Measurements from ENCODE around the gene CEP95.

The CEP95 gene

DNA sequence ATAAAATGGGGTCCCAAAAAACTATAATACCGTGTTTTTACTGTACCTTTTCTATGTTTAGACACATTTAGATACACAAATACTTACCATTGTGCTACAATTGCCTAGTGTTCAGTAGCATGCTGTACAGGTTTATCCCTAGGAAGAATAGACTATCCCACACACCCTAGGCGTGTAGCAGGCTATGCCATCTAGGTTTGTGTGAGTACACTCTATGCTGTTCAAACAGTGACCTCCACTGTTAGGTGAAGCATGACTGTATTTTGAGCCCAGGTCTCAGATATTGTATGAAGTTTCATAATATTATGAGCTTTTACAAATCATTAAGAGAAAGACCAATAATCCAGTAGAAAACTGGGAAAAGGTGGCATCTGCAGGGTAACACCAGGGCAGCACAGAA, 34.2 kb upstream of the CEP95 start:
- TF ChIP-seq POLR2AphosphoS5 (IDR thresholded peaks at IDR 0.05; ENCODE audit: low read depth, low read length), result no peak
- no peak for TF ChIP-seq SIN3A (IDR thresholded peaks at IDR 0.05; ENCODE audit: borderline replicate concordance, insufficient read depth, low read length)
- no peak for TF ChIP-seq FOXP2 (optimal IDR thresholded peaks at IDR 0.05; ENCODE audit: borderline replicate concordance, extremely low read depth, extremely low read length, insufficient read depth)
- no peak for TF ChIP-seq TAF1 (IDR thresholded peaks at IDR 0.05; ENCODE audit: borderline replicate concordance, insufficient read depth, low read length)
- TF ChIP-seq REST (IDR thresholded peaks at IDR 0.05; ENCODE audit: insufficient read depth in 1 of 2, low read depth in 2 of 2, low read length in 2 of 2), result no peak

GRCh38 chr17:64477849-64478248, 28.9 kb upstream of the CEP95 start:
- TF ChIP-seq SIN3A (IDR thresholded peaks at IDR 0.05; ENCODE audit: borderline replicate concordance, insufficient read depth, low read length), result no peak
- TF ChIP-seq FOXP2 (optimal IDR thresholded peaks at IDR 0.05; ENCODE audit: borderline replicate concordance, extremely low read depth, extremely low read length, insufficient read depth), result no peak
- TF ChIP-seq POLR2AphosphoS5 (IDR thresholded peaks at IDR 0.05; ENCODE audit: low read depth, low read length), result no peak
- TF ChIP-seq REST (IDR thresholded peaks at IDR 0.05; ENCODE audit: insufficient read depth in 1 of 2, low read depth in 2 of 2, low read length in 2 of 2), result no peak
- TF ChIP-seq TAF1 (IDR thresholded peaks at IDR 0.05; ENCODE audit: borderline replicate concordance, insufficient read depth, low read length), result no peak

DNA sequence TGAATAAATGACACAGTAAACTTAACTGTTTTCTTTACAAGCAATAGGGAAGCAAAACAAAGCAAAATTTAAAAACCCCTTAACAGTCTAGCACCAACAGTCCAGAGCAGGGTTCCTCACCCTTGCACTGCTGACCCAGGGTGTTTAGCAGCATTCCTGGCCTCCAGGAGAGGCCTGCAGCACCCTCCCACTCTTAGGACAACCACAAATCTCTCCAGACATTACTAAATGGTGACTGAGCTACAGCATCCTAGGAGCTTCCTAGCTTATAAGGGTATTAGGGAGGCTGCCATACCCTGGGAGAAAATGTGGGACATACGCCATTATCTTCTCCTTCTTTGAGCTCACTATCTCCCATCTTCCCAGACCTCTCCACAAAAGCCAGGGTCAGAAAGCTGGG, 25.8 kb upstream of the CEP95 start:
- no peak for TF ChIP-seq TAF1 (IDR thresholded peaks at IDR 0.05; ENCODE audit: borderline replicate concordance, insufficient read depth, low read length)
- no peak for TF ChIP-seq SIN3A (IDR thresholded peaks at IDR 0.05; ENCODE audit: borderline replicate concordance, insufficient read depth, low read length)
- TF ChIP-seq POLR2AphosphoS5 (IDR thresholded peaks at IDR 0.05; ENCODE audit: low read depth, low read length), result no peak
- TF ChIP-seq REST (IDR thresholded peaks at IDR 0.05; ENCODE audit: insufficient read depth in 1 of 2, low read depth in 2 of 2, low read length in 2 of 2), result no peak
- TF ChIP-seq FOXP2 (optimal IDR thresholded peaks at IDR 0.05; ENCODE audit: borderline replicate concordance, extremely low read depth, extremely low read length, insufficient read depth), result no peak

- TF ChIP-seq FOXP2 (optimal IDR thresholded peaks at IDR 0.05; ENCODE audit: borderline replicate concordance, extremely low read depth, extremely low read length, insufficient read depth) (no peak), POLR2AphosphoS5 (IDR thresholded peaks at IDR 0.05; ENCODE audit: low read depth, low read length) (no peak), SIN3A (IDR thresholded peaks at IDR 0.05; ENCODE audit: borderline replicate concordance, insufficient read depth, low read length) (no peak), TAF1 (IDR thresholded peaks at IDR 0.05; ENCODE audit: borderline replicate concordance, insufficient read depth, low read length) (no peak)
These were observed 22.4 kb upstream of the CEP95 start for GRCh38 chr17:64484380-64484779.

DNA sequence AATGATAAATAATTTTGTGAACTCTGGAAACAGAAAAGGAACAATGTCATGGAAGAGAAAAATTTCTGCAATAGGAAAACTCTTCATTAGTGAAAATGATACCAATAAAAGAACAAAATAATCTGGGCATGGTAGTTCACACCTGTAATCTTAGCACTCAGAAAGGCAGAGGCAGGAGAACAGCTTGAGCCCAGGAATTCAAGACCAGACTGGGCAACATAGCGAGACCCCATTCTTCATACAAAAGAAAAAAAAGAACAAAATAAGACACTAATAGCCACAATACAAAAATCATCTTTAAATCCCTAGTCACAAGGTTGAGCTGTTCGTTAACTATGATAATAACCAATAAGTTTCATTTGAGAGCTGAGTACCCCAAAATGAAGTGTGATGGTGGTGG, 18.5 kb upstream of the CEP95 start:
- no peak for TF ChIP-seq REST (IDR thresholded peaks at IDR 0.05; ENCODE audit: insufficient read depth in 1 of 2, low read depth in 2 of 2, low read length in 2 of 2)
- no peak for TF ChIP-seq SIN3A (IDR thresholded peaks at IDR 0.05; ENCODE audit: borderline replicate concordance, insufficient read depth, low read length)
- TF ChIP-seq FOXP2 (optimal IDR thresholded peaks at IDR 0.05; ENCODE audit: borderline replicate concordance, extremely low read depth, extremely low read length, insufficient read depth), result no peak
- TF ChIP-seq POLR2AphosphoS5 (IDR thresholded peaks at IDR 0.05; ENCODE audit: low read depth, low read length), result no peak
- no peak for TF ChIP-seq TAF1 (IDR thresholded peaks at IDR 0.05; ENCODE audit: borderline replicate concordance, insufficient read depth, low read length)

Data from PFSK-1 (cell line).